ENCODE results near the gene HMGXB3. TPM values are rescaled to one million over a fixed set of nuclear protein-coding genes. Genes with fewer than 3 reads are reported as not detected.

Gene HMGXB3
- total and polyA plus RNA-seq, 2 of the 13 experiments (the other 11 are each of a cell fraction or from before 2014, with no cell fraction given): 18.8 to 23.8 TPM

DNA sequence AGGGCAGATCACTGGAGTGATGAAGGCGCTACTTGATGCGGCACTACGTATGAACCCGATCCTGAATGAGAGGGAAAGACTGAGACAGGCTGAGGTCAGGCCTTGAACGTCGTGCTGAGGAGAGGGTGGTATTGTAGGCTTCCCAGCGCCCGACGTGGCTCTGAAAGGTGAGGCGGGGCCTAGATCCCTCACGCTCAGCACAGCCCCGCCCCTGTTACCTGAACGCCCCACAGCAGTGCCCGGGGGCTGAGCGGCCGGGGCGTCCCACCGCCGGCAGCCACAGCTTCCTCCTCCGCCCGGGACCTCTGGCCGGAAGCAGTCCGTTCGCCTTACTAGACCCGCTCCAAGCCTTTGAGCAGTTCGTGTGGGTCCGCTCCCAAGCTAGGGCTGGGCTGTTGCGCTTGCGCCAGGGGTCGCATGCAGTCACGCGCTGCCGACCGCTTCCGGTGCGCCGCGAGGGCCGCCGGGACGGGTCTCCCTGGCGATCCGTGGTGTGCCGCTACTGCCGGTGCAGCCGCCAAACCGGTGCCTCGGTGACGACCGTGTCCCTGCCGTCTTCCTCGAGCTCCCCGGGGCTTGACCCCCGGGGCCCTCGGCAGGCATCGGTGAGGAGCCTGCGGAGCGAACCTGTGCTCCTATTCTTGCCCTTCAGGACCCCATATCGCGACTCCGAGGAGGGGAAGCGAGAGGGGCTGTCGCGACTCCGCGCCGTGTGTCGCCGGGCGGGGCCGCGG is at the start of gene HMGXB3, which contains the start of gene TIGD6 (continued):
- TF ChIP-seq, protein P1, sequence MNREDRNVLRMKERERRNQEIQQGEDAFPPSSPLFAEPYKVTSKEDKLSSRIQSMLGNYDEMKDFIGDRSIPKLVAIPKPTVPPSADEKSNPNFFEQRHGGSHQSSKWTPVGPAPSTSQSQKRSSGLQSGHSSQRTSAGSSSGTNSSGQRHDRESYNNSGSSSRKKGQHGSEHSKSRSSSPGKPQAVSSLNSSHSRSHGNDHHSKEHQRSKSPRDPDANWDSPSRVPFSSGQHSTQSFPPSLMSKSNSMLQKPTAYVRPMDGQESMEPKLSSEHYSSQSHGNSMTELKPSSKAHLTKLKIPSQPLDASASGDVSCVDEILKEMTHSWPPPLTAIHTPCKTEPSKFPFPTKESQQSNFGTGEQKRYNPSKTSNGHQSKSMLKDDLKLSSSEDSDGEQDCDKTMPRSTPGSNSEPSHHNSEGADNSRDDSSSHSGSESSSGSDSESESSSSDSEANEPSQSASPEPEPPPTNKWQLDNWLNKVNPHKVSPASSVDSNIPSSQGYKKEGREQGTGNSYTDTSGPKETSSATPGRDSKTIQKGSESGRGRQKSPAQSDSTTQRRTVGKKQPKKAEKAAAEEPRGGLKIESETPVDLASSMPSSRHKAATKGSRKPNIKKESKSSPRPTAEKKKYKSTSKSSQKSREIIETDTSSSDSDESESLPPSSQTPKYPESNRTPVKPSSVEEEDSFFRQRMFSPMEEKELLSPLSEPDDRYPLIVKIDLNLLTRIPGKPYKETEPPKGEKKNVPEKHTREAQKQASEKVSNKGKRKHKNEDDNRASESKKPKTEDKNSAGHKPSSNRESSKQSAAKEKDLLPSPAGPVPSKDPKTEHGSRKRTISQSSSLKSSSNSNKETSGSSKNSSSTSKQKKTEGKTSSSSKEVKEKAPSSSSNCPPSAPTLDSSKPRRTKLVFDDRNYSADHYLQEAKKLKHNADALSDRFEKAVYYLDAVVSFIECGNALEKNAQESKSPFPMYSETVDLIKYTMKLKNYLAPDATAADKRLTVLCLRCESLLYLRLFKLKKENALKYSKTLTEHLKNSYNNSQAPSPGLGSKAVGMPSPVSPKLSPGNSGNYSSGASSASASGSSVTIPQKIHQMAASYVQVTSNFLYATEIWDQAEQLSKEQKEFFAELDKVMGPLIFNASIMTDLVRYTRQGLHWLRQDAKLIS (CRISPR knock-in tag; IDR thresholded peaks at IDR 0.05): no peak; the same call in 1 of the 2 replicates
- TF ChIP-seq MAF1 (CRISPR knock-in tag; IDR thresholded peaks at IDR 0.05; ENCODE audit: borderline replicate concordance) (peak; percentile 35; the same call in 1 of the 2 replicates), BRD4 (CRISPR knock-in tag; IDR thresholded peaks at IDR 0.05) (no peak), ZKSCAN1 (IDR thresholded peaks at IDR 0.05; ENCODE audit: low read length) (no peak), SSRP1 (CRISPR knock-in tag; IDR thresholded peaks at IDR 0.05) (no peak; the same call in none of the 2 replicates), SRY (CRISPR knock-in tag; IDR thresholded peaks at IDR 0.05) (peak; percentile 55; the same call in 1 of the 2 replicates), KDM5B (CRISPR knock-in tag; IDR thresholded peaks at IDR 0.05; ENCODE audit: borderline replicate concordance) (peak; percentile 63), REXO4 (CRISPR knock-in tag; IDR thresholded peaks at IDR 0.05; ENCODE audit: borderline replicate concordance) (no peak), ZNF83 (CRISPR knock-in tag; IDR thresholded peaks at IDR 0.05; ENCODE audit: borderline replicate concordance) (no peak), RELA (CRISPR knock-in tag; IDR thresholded peaks at IDR 0.05) (no peak; the same call in 1 of the 2 replicates), MXD4 (CRISPR knock-in tag; IDR thresholded peaks at IDR 0.05) (peak; percentile 94), ZNF468 (CRISPR knock-in tag; IDR thresholded peaks at IDR 0.05) (peak; percentile 53; the same call in 1 of the 2 replicates)
- TF ChIP-seq, protein P2, sequence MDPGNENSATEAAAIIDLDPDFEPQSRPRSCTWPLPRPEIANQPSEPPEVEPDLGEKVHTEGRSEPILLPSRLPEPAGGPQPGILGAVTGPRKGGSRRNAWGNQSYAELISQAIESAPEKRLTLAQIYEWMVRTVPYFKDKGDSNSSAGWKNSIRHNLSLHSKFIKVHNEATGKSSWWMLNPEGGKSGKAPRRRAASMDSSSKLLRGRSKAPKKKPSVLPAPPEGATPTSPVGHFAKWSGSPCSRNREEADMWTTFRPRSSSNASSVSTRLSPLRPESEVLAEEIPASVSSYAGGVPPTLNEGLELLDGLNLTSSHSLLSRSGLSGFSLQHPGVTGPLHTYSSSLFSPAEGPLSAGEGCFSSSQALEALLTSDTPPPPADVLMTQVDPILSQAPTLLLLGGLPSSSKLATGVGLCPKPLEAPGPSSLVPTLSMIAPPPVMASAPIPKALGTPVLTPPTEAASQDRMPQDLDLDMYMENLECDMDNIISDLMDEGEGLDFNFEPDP (CRISPR knock-in tag; conservative IDR thresholded peaks at IDR 0.05): no peak
- TF ChIP-seq, protein P3, sequence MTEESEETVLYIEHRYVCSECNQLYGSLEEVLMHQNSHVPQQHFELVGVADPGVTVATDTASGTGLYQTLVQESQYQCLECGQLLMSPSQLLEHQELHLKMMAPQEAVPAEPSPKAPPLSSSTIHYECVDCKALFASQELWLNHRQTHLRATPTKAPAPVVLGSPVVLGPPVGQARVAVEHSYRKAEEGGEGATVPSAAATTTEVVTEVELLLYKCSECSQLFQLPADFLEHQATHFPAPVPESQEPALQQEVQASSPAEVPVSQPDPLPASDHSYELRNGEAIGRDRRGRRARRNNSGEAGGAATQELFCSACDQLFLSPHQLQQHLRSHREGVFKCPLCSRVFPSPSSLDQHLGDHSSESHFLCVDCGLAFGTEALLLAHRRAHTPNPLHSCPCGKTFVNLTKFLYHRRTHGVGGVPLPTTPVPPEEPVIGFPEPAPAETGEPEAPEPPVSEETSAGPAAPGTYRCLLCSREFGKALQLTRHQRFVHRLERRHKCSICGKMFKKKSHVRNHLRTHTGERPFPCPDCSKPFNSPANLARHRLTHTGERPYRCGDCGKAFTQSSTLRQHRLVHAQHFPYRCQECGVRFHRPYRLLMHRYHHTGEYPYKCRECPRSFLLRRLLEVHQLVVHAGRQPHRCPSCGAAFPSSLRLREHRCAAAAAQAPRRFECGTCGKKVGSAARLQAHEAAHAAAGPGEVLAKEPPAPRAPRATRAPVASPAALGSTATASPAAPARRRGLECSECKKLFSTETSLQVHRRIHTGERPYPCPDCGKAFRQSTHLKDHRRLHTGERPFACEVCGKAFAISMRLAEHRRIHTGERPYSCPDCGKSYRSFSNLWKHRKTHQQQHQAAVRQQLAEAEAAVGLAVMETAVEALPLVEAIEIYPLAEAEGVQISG (CRISPR knock-in tag; IDR thresholded peaks at IDR 0.05): peak; percentile 96
- TF ChIP-seq, protein P4, sequence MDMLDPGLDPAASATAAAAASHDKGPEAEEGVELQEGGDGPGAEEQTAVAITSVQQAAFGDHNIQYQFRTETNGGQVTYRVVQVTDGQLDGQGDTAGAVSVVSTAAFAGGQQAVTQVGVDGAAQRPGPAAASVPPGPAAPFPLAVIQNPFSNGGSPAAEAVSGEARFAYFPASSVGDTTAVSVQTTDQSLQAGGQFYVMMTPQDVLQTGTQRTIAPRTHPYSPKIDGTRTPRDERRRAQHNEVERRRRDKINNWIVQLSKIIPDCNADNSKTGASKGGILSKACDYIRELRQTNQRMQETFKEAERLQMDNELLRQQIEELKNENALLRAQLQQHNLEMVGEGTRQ (IDR thresholded peaks at IDR 0.05; ENCODE audit: low read depth, low read length): peak; percentile 87
- TF ChIP-seq, protein P4 (CRISPR knock-in tag; IDR thresholded peaks at IDR 0.05; ENCODE audit: borderline replicate concordance): peak; percentile 96
- TF ChIP-seq, protein P5, sequence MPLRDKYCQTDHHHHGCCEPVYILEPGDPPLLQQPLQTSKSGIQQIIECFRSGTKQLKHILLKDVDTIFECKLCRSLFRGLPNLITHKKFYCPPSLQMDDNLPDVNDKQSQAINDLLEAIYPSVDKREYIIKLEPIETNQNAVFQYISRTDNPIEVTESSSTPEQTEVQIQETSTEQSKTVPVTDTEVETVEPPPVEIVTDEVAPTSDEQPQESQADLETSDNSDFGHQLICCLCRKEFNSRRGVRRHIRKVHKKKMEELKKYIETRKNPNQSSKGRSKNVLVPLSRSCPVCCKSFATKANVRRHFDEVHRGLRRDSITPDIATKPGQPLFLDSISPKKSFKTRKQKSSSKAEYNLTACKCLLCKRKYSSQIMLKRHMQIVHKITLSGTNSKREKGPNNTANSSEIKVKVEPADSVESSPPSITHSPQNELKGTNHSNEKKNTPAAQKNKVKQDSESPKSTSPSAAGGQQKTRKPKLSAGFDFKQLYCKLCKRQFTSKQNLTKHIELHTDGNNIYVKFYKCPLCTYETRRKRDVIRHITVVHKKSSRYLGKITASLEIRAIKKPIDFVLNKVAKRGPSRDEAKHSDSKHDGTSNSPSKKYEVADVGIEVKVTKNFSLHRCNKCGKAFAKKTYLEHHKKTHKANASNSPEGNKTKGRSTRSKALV (CRISPR knock-in tag; IDR thresholded peaks at IDR 0.05): no peak
